HepG2 (cell line): Measurements from ENCODE around the gene RPS6KA3. TPM values are rescaled to one million over a fixed set of nuclear protein-coding genes. Genes with fewer than 3 reads are reported as not detected.
A peak's percentile ranks its signal among the peaks of the same experiment; 100 is the strongest.

ENCODE experiments used
- ASH2L ChIP-seq: fragments of 300-600, 200-600 bp; sonication (generic); IDR thresholded peaks from 2 replicates; pipeline ENCODE4 v1.7.0; 2017; ENCODE audit warnings: low read depth, mild to moderate bottlenecking, moderate library complexity, mixed read lengths, low read length; ENCODE audit not compliant: insufficient read length
- CENPX ChIP-seq: sonication (generic); formaldehyde crosslinking; IDR thresholded peaks from 2 replicates; pipeline ENCODE4 v1.9.0; 2021; ENCODE audit warnings: mild to moderate bottlenecking, missing genetic modification reagents, moderate library complexity
- FOXM1 ChIP-seq: sonication (generic); formaldehyde crosslinking; IDR thresholded peaks from 2 replicates; pipeline ENCODE4 v1.5.0; 2020; ENCODE audit warnings: missing genetic modification reagents
- FOXO1 ChIP-seq: sonication (generic); formaldehyde crosslinking; IDR thresholded peaks from 2 replicates; pipeline ENCODE4 v1.4.0; 2020; ENCODE audit warnings: missing genetic modification reagents
- KLF9 ChIP-seq: IDR thresholded peaks from 2 replicates; pipeline ENCODE4 v1.6.1; 2016; ENCODE audit warnings: low read depth
- MED1 ChIP-seq: sonication (generic); formaldehyde crosslinking; IDR thresholded peaks from 2 replicates; pipeline ENCODE4 v1.4.0; 2020; ENCODE audit warnings: missing genetic modification reagents
- MXD4 ChIP-seq: IDR thresholded peaks from 2 replicates; pipeline ENCODE4 v1.6.1; 2016; ENCODE audit warnings: mild to moderate bottlenecking, missing biosample characterization, missing genetic modification reagents
- NFE2L2 ChIP-seq: fragments of 150-350 bp; IDR thresholded peaks from 2 replicates; pipeline ENCODE4 v1.6.1; 2014; ENCODE audit warnings: low read length
- NFIB ChIP-seq: sonication (generic); formaldehyde crosslinking; IDR thresholded peaks from 2 replicates; pipeline ENCODE4 v1.9.0; 2021; ENCODE audit warnings: missing genetic modification reagents, mild to moderate bottlenecking, borderline replicate concordance
- SP140L ChIP-seq: sonication (generic); formaldehyde crosslinking; IDR thresholded peaks from 2 replicates; pipeline ENCODE4 v1.4.0; 2020; ENCODE audit warnings: missing genetic modification reagents, borderline replicate concordance
- TOE1 ChIP-seq: sonication (generic); formaldehyde crosslinking; IDR thresholded peaks from 2 replicates; pipeline ENCODE4 v1.4.0; 2020; ENCODE audit warnings: mild to moderate bottlenecking, missing genetic modification reagents
- YEATS4 ChIP-seq: sonication (generic); formaldehyde crosslinking; IDR thresholded peaks from 2 replicates; pipeline ENCODE4 v1.4.0; 2020; ENCODE audit warnings: missing genetic modification reagents, borderline replicate concordance
- ZBTB42 ChIP-seq: sonication (generic); formaldehyde crosslinking; IDR thresholded peaks from 2 replicates; pipeline ENCODE4 v1.5.0; 2020; ENCODE audit warnings: mild to moderate bottlenecking, missing genetic modification reagents
- ZNF205 ChIP-seq: IDR thresholded peaks from 2 replicates; pipeline ENCODE4 v1.6.1; 2018; ENCODE audit warnings: missing biosample characterization, missing genetic modification reagents
- ZNF251 ChIP-seq: sonication (generic); formaldehyde crosslinking; IDR thresholded peaks from 2 replicates; pipeline ENCODE4 v1.9.0; 2021; ENCODE audit warnings: mild to moderate bottlenecking, missing genetic modification reagents
- ZNF605 ChIP-seq: sonication (generic); formaldehyde crosslinking; IDR thresholded peaks from 2 replicates; pipeline ENCODE4 v1.8.0; 2022; ENCODE audit warnings: mild to moderate bottlenecking, missing genetic modification reagents
- ZNF670 ChIP-seq: sonication (generic); formaldehyde crosslinking; IDR thresholded peaks from 2 replicates; pipeline ENCODE4 v1.8.0; 2022; ENCODE audit warnings: mild to moderate bottlenecking, missing genetic modification reagents, borderline replicate concordance
- ZNF747 ChIP-seq: sonication (generic); formaldehyde crosslinking; IDR thresholded peaks from 2 replicates; pipeline ENCODE4 v1.8.1; 2023; ENCODE audit warnings: missing genetic modification reagents, mild to moderate bottlenecking, borderline replicate concordance
- ZNF775 ChIP-seq: sonication (generic); formaldehyde crosslinking; IDR thresholded peaks from 2 replicates; pipeline ENCODE4 v1.4.0; 2020; ENCODE audit warnings: missing genetic modification reagents, mild to moderate bottlenecking, moderate library complexity, borderline replicate concordance
- ZSCAN25 ChIP-seq: sonication (generic); formaldehyde crosslinking; IDR thresholded peaks from 2 replicates; pipeline ENCODE4 v1.8.0; 2022; ENCODE audit warnings: mild to moderate bottlenecking, missing genetic modification reagents
- ZSCAN9 ChIP-seq: IDR thresholded peaks from 2 replicates; pipeline ENCODE4 v1.6.1; 2016; ENCODE audit warnings: borderline replicate concordance
- polyA plus RNA-seq, 8 experiments: library from polyadenylated mRNA; depleted of rRNA in 3 of 8; stranded (reverse) in 7 of 8; unstranded in 1 of 8; fragments of >200 nt; fragmentation: Illumina TruSeq in 4 of 8; extraction: Trizol in 4 of 8; gene quantifications; 2 replicates each; pipeline versions ENCODE4 v1.2.1 to v1.2.3, GENCODE V29; 2011 to 2016; ENCODE audit warnings: low read depth in 4 of 8, missing spikeins in 1 of 8, mixed read lengths in 1 of 8; ENCODE audit not compliant: insufficient read depth in 1 of 8
- total RNA-seq, 5 experiments: library from RNA; depleted of rRNA; stranded (reverse); fragments of >200 nt; fragmentation: Illumina TruSeq; extraction: Trizol; gene quantifications; 2 replicates each; pipeline ENCODE4 v1.2.3, GENCODE V29; 2016; ENCODE audit warnings: low read depth in 1 of 5
- TF ChIP-seq, protein P1 (sequence below): sonication (generic); formaldehyde crosslinking; IDR thresholded peaks from 2 replicates; pipeline ENCODE4 v1.5.0; 2020; ENCODE audit warnings: mild to moderate bottlenecking, missing genetic modification reagents
- TF ChIP-seq, protein P2 (sequence below): sonication (generic); formaldehyde crosslinking; IDR thresholded peaks from 2 replicates; pipeline ENCODE4 v1.5.0; 2020; ENCODE audit warnings: mild to moderate bottlenecking, missing genetic modification reagents
- TF ChIP-seq, protein P3 (sequence below): sonication (generic); formaldehyde crosslinking; IDR thresholded peaks from 2 replicates; pipeline ENCODE4 v1.5.1; 2020; ENCODE audit warnings: missing genetic modification reagents, mild to moderate bottlenecking, borderline replicate concordance
- TF ChIP-seq, protein P4 (sequence below): sonication (generic); formaldehyde crosslinking; IDR thresholded peaks from 2 replicates; pipeline ENCODE4 v1.8.1; 2023; ENCODE audit warnings: mild to moderate bottlenecking, moderate library complexity, missing genetic modification reagents

The RPS6KA3 gene
- total and polyA plus RNA-seq, 2 of the 13 experiments (the other 11 are each of a cell fraction or from before 2014, with no cell fraction given), result 314 to 357 TPM

DNA sequence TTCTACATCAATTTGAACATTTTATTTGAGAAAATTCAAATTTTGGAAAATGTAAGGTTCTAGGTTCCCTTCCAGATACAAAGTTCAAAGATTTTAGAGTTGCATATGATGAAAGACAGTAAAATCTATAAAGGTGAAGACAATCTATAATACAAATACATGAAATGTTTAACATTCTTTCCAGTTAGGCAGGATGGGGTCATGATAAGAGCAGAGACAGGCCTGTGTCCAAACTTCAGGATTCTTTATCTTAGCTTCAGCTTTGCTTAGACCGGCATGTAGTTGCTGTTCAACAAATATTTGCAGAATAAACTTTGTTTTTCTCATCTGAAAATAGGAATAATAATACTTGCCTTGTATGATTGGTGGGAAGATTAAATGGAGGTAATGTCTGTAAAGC, 4.5 kb upstream of the RPS6KA3 start (continued):
- TF ChIP-seq, protein P1, sequence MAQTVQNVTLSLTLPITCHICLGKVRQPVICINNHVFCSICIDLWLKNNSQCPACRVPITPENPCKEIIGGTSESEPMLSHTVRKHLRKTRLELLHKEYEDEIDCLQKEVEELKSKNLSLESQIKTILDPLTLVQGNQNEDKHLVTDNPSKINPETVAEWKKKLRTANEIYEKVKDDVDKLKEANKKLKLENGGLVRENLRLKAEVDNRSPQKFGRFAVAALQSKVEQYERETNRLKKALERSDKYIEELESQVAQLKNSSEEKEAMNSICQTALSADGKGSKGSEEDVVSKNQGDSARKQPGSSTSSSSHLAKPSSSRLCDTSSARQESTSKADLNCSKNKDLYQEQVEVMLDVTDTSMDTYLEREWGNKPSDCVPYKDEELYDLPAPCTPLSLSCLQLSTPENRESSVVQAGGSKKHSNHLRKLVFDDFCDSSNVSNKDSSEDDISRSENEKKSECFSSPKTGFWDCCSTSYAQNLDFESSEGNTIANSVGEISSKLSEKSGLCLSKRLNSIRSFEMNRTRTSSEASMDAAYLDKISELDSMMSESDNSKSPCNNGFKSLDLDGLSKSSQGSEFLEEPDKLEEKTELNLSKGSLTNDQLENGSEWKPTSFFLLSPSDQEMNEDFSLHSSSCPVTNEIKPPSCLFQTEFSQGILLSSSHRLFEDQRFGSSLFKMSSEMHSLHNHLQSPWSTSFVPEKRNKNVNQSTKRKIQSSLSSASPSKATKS (CRISPR knock-in tag), result no peak
- no peak for TF ChIP-seq FOXM1
- TF ChIP-seq ZNF605 (CRISPR knock-in tag), result no peak
- TF ChIP-seq, protein P2, sequence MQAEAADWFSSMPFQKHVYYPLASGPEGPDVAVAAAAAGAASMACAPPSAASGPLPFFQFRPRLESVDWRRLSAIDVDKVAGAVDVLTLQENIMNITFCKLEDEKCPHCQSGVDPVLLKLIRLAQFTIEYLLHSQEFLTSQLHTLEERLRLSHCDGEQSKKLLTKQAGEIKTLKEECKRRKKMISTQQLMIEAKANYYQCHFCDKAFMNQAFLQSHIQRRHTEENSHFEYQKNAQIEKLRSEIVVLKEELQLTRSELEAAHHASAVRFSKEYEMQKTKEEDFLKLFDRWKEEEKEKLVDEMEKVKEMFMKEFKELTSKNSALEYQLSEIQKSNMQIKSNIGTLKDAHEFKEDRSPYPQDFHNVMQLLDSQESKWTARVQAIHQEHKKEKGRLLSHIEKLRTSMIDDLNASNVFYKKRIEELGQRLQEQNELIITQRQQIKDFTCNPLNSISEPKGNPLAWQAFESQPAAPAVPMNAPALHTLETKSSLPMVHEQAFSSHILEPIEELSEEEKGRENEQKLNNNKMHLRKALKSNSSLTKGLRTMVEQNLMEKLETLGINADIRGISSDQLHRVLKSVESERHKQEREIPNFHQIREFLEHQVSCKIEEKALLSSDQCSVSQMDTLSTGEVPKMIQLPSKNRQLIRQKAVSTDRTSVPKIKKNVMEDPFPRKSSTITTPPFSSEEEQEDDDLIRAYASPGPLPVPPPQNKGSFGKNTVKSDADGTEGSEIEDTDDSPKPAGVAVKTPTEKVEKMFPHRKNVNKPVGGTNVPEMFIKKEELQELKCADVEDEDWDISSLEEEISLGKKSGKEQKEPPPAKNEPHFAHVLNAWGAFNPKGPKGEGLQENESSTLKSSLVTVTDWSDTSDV (CRISPR knock-in tag), result no peak
- no peak for TF ChIP-seq NFE2L2
- TF ChIP-seq MXD4 (CRISPR knock-in tag), result no peak
- no peak for TF ChIP-seq ZSCAN25 (CRISPR knock-in tag)
- no peak for TF ChIP-seq SP140L (CRISPR knock-in tag)
- no peak for TF ChIP-seq ZNF251 (CRISPR knock-in tag)
- TF ChIP-seq YEATS4 (CRISPR knock-in tag), result no peak
- no peak for TF ChIP-seq ZSCAN9 (CRISPR knock-in tag)
- TF ChIP-seq, protein P3, sequence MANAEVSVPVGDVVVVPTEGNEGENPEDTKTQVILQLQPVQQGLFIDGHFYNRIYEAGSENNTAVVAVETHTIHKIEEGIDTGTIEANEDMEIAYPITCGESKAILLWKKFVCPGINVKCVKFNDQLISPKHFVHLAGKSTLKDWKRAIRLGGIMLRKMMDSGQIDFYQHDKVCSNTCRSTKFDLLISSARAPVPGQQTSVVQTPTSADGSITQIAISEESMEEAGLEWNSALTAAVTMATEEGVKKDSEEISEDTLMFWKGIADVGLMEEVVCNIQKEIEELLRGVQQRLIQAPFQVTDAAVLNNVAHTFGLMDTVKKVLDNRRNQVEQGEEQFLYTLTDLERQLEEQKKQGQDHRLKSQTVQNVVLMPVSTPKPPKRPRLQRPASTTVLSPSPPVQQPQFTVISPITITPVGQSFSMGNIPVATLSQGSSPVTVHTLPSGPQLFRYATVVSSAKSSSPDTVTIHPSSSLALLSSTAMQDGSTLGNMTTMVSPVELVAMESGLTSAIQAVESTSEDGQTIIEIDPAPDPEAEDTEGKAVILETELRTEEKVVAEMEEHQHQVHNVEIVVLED (CRISPR knock-in tag), result no peak
- no peak for TF ChIP-seq NFIB (CRISPR knock-in tag)
- TF ChIP-seq CENPX (CRISPR knock-in tag), result no peak
- TF ChIP-seq ZNF670, result no peak
- peak; percentile 44; the same call in 1 of the 2 replicates for TF ChIP-seq FOXO1
- no peak for TF ChIP-seq ZBTB42 (CRISPR knock-in tag)
- TF ChIP-seq MED1 (CRISPR knock-in tag), result peak; percentile 95
- no peak for TF ChIP-seq TOE1 (CRISPR knock-in tag)
- TF ChIP-seq ZNF205, result peak; percentile 83
- no peak for TF ChIP-seq KLF9 (CRISPR knock-in tag)
- no peak for TF ChIP-seq ZNF747 (CRISPR knock-in tag)
- TF ChIP-seq, protein P4, sequence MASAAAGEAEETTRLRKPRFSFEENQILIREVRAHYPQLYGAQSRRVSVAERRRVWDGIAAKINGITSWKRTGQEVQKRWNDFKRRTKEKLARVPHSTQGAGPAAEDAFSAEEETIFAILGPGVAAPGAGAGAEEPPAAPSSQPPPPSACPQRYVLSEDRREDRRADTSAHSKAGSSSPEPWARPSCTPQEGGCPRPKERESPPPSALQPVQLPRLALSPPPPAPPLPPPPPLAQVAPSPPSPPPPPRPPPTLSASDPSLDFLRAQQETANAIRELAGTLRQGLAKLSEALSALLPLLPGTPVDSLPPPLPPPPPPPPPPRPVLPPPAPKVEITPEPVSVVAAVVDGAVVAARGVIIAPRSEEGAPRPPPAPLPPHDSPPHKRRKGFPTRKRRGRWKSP (CRISPR knock-in tag), result no peak
- no peak for TF ChIP-seq ASH2L
- TF ChIP-seq ZNF775 (CRISPR knock-in tag), result no peak
